ENCODE data around the gene FXYD2. TPM values are rescaled to one million over a fixed set of nuclear protein-coding genes. Genes with fewer than 3 reads are reported as not detected.

The FXYD2 gene
- total and polyA plus RNA-seq, 9 of the 15 experiments (the other 6 are each of a cell fraction or from before 2014, with no cell fraction given), result not detected

Other genes with a start within 250 kb of the FXYD2 start
- gene DSCAML1, start 27.5 kb downstream of the FXYD2 start, total RNA-seq (2014; rRNA removed), result not detected in 2 replicates
- gene DSCAML1, start 27.5 kb downstream of the FXYD2 start, total RNA-seq (2014; rRNA removed; fragmentation: Illumina TruSeq; extraction: Trizol), result not detected in 2 replicates
- not detected in 2 replicates for gene DSCAML1, start 27.5 kb downstream of the FXYD2 start, total RNA-seq (2015; rRNA removed; fragmentation: Illumina TruSeq; extraction: Trizol)
- gene DSCAML1, start 27.5 kb downstream of the FXYD2 start, total RNA-seq (2021), result not detected in 2 replicates
- not detected in 2 replicates for gene DSCAML1, start 27.5 kb downstream of the FXYD2 start, polyA plus RNA-seq (2011; rRNA removed)
- gene DSCAML1, start 27.5 kb downstream of the FXYD2 start, polyA plus RNA-seq (2014; fragmentation: Illumina TruSeq; extraction: Trizol), result not detected in 2 replicates
- not detected for gene DSCAML1, start 27.5 kb downstream of the FXYD2 start, polyA plus RNA-seq (2014; fragmentation: Nextera tagmentation; extraction: Ambion mirVana)
- gene DSCAML1, start 27.5 kb downstream of the FXYD2 start, polyA plus RNA-seq (2014; rRNA removed), result not detected in 2 replicates
- not detected in 2 replicates for gene FXYD6, start 51.9 kb upstream of the FXYD2 start, total RNA-seq (2014; rRNA removed)
- not detected in 2 replicates for gene FXYD6, start 51.9 kb upstream of the FXYD2 start, total RNA-seq (2014; rRNA removed; fragmentation: Illumina TruSeq; extraction: Trizol)
- not detected in 2 replicates for gene FXYD6, start 51.9 kb upstream of the FXYD2 start, total RNA-seq (2015; rRNA removed; fragmentation: Illumina TruSeq; extraction: Trizol)
- gene FXYD6, start 51.9 kb upstream of the FXYD2 start, total RNA-seq (2021), result 0.27 and 0.35 TPM in 2 replicates
- gene FXYD6, start 51.9 kb upstream of the FXYD2 start, polyA plus RNA-seq (2011; rRNA removed), result not detected in 2 replicates
- gene FXYD6, start 51.9 kb upstream of the FXYD2 start, polyA plus RNA-seq (2014; fragmentation: Illumina TruSeq; extraction: Trizol), result not detected in 2 replicates
- gene FXYD6, start 51.9 kb upstream of the FXYD2 start, polyA plus RNA-seq (2014; fragmentation: Nextera tagmentation; extraction: Ambion mirVana), result not detected
- 0.07 TPM in 1 of 2 replicates, not detected in the other for gene FXYD6, start 51.9 kb upstream of the FXYD2 start, polyA plus RNA-seq (2014; rRNA removed)
- gene TMPRSS13, start 104.7 kb upstream of the FXYD2 start, total RNA-seq (2014; rRNA removed), result 0.08 and 0.27 TPM in 2 replicates
- gene TMPRSS13, start 104.7 kb upstream of the FXYD2 start, total RNA-seq (2014; rRNA removed; fragmentation: Illumina TruSeq; extraction: Trizol), result 0.15 TPM in 1 of 2 replicates, not detected in the other
- 0.14 and 0.19 TPM in 2 replicates for gene TMPRSS13, start 104.7 kb upstream of the FXYD2 start, total RNA-seq (2015; rRNA removed; fragmentation: Illumina TruSeq; extraction: Trizol)
- 0.29 and 0.34 TPM in 2 replicates for gene TMPRSS13, start 104.7 kb upstream of the FXYD2 start, total RNA-seq (2021)
- 0.25 and 0.37 TPM in 2 replicates for gene TMPRSS13, start 104.7 kb upstream of the FXYD2 start, polyA plus RNA-seq (2011; rRNA removed)
- gene TMPRSS13, start 104.7 kb upstream of the FXYD2 start, polyA plus RNA-seq (2014; fragmentation: Illumina TruSeq; extraction: Trizol), result 0.13 and 0.24 TPM in 2 replicates
- gene TMPRSS13, start 104.7 kb upstream of the FXYD2 start, polyA plus RNA-seq (2014; fragmentation: Nextera tagmentation; extraction: Ambion mirVana), result under 1 TPM; 0.11 to 0.13 TPM
- gene TMPRSS13, start 104.7 kb upstream of the FXYD2 start, polyA plus RNA-seq (2014; rRNA removed), result 0.23 and 0.25 TPM in 2 replicates
- 2.9 and 3.5 TPM in 2 replicates for gene IL10RA, start 161.7 kb upstream of the FXYD2 start, total RNA-seq (2014; rRNA removed)
- 2.0 and 2.9 TPM in 2 replicates for gene IL10RA, start 161.7 kb upstream of the FXYD2 start, total RNA-seq (2014; rRNA removed; fragmentation: Illumina TruSeq; extraction: Trizol)
- gene IL10RA, start 161.7 kb upstream of the FXYD2 start, total RNA-seq (2015; rRNA removed; fragmentation: Illumina TruSeq; extraction: Trizol), result 1.4 and 2.1 TPM in 2 replicates
- gene IL10RA, start 161.7 kb upstream of the FXYD2 start, total RNA-seq (2021), result 4.6 and 4.9 TPM in 2 replicates
- 15.4 and 17.3 TPM in 2 replicates for gene IL10RA, start 161.7 kb upstream of the FXYD2 start, polyA plus RNA-seq (2011; rRNA removed)
- gene IL10RA, start 161.7 kb upstream of the FXYD2 start, polyA plus RNA-seq (2014; fragmentation: Illumina TruSeq; extraction: Trizol), result 4.0 and 4.5 TPM in 2 replicates
- under 1 TPM; 0.17 to 0.48 TPM for gene IL10RA, start 161.7 kb upstream of the FXYD2 start, polyA plus RNA-seq (2014; fragmentation: Nextera tagmentation; extraction: Ambion mirVana)
- gene IL10RA, start 161.7 kb upstream of the FXYD2 start, polyA plus RNA-seq (2014; rRNA removed), result 2.7 and 3.6 TPM in 2 replicates